ENCODE data around the gene CRIP1.

CRIP1 gene

DNA sequence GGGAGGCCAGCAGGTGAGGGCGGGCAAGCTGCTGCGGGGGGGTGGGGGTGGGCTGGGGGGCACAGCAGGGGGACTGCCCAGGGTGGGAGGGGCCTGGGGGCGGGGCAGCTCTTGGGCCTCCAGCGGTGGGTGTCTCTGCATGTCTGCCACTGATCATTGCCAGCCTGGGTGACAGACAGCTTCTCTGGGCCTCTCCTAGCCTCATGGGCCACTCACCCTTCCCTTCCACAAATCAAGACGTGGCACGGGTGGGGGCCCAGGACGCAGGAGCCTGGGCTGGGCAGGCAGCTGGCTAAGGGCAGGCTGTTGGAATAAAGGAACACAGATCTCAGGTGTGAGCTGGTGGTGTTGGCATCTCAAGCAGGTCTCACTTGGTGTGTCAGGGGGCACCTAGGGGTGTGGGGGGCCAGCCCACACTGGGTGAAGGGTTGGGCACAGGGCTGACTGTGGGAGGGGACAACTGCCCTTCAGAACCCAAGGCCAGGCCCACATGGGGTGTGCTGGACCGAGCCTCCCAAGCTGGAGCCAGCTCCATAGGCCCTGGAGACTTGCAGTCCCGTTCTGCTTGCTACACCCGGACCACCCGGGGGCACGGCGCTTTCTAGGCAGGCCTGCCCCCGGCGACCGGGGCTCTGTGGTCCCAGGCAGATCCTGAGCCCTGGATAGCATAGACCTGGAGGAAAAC lies 7.4 kb downstream of the CRIP1 start:
- H4K20me1 ChIP-seq (ENCODE audit: insufficient read depth, low read length, poor library complexity, severe bottlenecking): peaks cover 16% of the 10 kb centered on the region
- H2AFZ ChIP-seq (ENCODE audit: low read length): no peak overlapping the region
- peaks cover 20% of the 10 kb centered on the region for H3K79me2 ChIP-seq (ENCODE audit: insufficient read depth, low read length)
- H3F3A ChIP-seq (ENCODE audit: low read depth): no peaks in the 10 kb centered on the region
- no peaks in the 10 kb centered on the region for H3K27me3 ChIP-seq (ENCODE audit: insufficient read depth, low read length, poor library complexity, severe bottlenecking)
- TF ChIP-seq, protein P1, sequence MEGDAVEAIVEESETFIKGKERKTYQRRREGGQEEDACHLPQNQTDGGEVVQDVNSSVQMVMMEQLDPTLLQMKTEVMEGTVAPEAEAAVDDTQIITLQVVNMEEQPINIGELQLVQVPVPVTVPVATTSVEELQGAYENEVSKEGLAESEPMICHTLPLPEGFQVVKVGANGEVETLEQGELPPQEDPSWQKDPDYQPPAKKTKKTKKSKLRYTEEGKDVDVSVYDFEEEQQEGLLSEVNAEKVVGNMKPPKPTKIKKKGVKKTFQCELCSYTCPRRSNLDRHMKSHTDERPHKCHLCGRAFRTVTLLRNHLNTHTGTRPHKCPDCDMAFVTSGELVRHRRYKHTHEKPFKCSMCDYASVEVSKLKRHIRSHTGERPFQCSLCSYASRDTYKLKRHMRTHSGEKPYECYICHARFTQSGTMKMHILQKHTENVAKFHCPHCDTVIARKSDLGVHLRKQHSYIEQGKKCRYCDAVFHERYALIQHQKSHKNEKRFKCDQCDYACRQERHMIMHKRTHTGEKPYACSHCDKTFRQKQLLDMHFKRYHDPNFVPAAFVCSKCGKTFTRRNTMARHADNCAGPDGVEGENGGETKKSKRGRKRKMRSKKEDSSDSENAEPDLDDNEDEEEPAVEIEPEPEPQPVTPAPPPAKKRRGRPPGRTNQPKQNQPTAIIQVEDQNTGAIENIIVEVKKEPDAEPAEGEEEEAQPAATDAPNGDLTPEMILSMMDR (conservative IDR thresholded peaks at IDR 0.05; ENCODE audit: low read length): no peak
- TF ChIP-seq EZH2phosphoT487 (IDR thresholded peaks at IDR 0.05; ENCODE audit: borderline replicate concordance): no peak
- no peak overlapping the region for H3K9ac ChIP-seq (ENCODE audit: low read depth, low read length, poor library complexity, severe bottlenecking)
- H3K4me1 ChIP-seq (ENCODE audit: insufficient read depth, low read length, poor library complexity, severe bottlenecking): peaks cover 17% of the 10 kb centered on the region
- no peak overlapping the region for H3K4me2 ChIP-seq (ENCODE audit: low read depth, low read length, poor library complexity, severe bottlenecking)
- H3K36me3 ChIP-seq (ENCODE audit: insufficient read depth, low read length): no peaks in the 10 kb centered on the region
- no peaks in the 10 kb centered on the region for H3K9me3 ChIP-seq (ENCODE audit: insufficient read depth, low read depth, low read length)
- H3K9me2 ChIP-seq (replicated peaks; ENCODE audit: low read depth, low read length): no peaks in the 10 kb centered on the region
- H3K4me3 ChIP-seq (ENCODE audit: low read length, poor library complexity, severe bottlenecking): no peak overlapping the region

DNA sequence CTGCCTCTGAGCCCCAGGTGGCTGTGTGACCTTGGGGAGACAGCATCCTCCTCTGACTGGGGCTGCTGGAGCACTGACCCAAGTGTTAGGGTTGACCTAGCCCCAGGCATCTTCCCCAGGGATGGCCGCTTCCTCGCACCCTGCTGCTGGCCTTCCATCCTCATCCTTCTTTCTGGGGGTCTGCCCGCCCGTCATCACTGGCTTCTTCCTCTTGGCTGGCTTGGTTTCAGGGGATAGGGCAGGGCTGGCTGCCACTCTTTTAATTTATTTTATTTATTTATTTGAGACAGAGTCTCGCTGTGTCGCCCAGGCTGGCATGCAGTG lies 7.9 kb downstream of the CRIP1 start:
- H3K4me1 ChIP-seq (ENCODE audit: insufficient read depth, low read length, poor library complexity, severe bottlenecking): peaks cover 12% of the 10 kb centered on the region
- no peak for TF ChIP-seq EZH2phosphoT487 (IDR thresholded peaks at IDR 0.05; ENCODE audit: borderline replicate concordance)
- TF ChIP-seq, protein P1 (conservative IDR thresholded peaks at IDR 0.05; ENCODE audit: low read length): no peak
- H3K9me2 ChIP-seq (replicated peaks; ENCODE audit: low read depth, low read length): no peaks in the 10 kb centered on the region
- no peak overlapping the region for H3K4me2 ChIP-seq (ENCODE audit: low read depth, low read length, poor library complexity, severe bottlenecking)
- H4K20me1 ChIP-seq (ENCODE audit: insufficient read depth, low read length, poor library complexity, severe bottlenecking): peaks cover 16% of the 10 kb centered on the region
- H3K9me3 ChIP-seq (ENCODE audit: insufficient read depth, low read depth, low read length): no peaks in the 10 kb centered on the region
- no peak overlapping the region for H3K4me3 ChIP-seq (ENCODE audit: low read length, poor library complexity, severe bottlenecking)
- peaks cover 20% of the 10 kb centered on the region for H3K79me2 ChIP-seq (ENCODE audit: insufficient read depth, low read length)
- H3F3A ChIP-seq (ENCODE audit: low read depth): no peaks in the 10 kb centered on the region
- H3K36me3 ChIP-seq (ENCODE audit: insufficient read depth, low read length): no peaks in the 10 kb centered on the region
- H3K27me3 ChIP-seq (ENCODE audit: insufficient read depth, low read length, poor library complexity, severe bottlenecking): no peaks in the 10 kb centered on the region
- H2AFZ ChIP-seq (ENCODE audit: low read length): no peak overlapping the region
- H3K9ac ChIP-seq (ENCODE audit: low read depth, low read length, poor library complexity, severe bottlenecking): no peak overlapping the region

DNA sequence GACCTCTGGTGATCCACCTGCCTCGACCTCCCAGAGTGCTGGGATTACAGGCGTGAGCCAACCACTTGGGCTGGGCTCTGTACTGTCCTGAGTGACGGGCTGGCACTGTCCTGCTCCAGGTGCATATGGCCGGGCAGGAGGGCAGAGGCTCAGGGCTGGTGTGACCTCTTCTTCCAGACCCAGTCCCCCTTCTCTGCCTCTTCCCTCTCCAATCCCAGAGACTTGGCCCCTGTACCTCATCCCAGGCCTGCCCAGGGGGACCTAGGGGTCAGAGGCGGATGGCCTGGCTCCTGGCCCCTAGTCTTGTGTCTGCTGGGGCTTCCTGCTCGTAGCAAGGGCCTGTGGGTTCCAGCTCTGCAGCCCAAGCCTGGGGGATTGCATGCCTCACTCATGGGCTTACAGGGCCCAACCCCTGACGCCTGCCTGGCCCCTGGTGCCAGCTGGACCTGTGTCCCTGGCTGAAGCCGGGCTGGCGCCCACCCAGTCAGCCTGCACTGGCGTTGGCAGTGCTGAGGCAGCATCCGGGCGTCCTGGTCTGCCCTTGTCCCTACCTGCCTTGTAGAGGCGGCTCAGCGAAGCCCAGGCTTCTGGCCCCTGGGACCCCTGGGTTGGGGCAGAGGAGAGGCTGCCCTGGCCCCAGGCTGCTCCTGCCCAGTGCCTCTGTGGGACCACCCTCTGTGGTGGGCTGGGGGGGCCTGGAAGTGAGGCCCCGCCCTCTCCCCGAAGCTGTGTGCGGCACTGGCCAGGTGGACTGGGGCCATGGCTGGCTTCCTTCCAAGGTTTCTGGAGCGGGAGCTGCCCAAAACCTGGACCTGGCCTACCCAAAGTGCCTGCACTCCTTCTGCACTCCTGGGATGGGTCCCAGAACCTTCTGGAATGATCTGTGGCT lies 8.7 kb downstream of the CRIP1 start:
- H4K20me1 ChIP-seq (ENCODE audit: insufficient read depth, low read length, poor library complexity, severe bottlenecking): peaks cover 16% of the 10 kb centered on the region
- H3K79me2 ChIP-seq (ENCODE audit: insufficient read depth, low read length): peaks cover 20% of the 10 kb centered on the region
- H3K4me2 ChIP-seq (ENCODE audit: low read depth, low read length, poor library complexity, severe bottlenecking): no peak overlapping the region
- no peak overlapping the region for H3K9ac ChIP-seq (ENCODE audit: low read depth, low read length, poor library complexity, severe bottlenecking)
- H3K4me1 ChIP-seq (ENCODE audit: insufficient read depth, low read length, poor library complexity, severe bottlenecking): peaks cover 12% of the 10 kb centered on the region
- H3K9me2 ChIP-seq (replicated peaks; ENCODE audit: low read depth, low read length): no peaks in the 10 kb centered on the region
- no peak overlapping the region for H2AFZ ChIP-seq (ENCODE audit: low read length)
- no peaks in the 10 kb centered on the region for H3F3A ChIP-seq (ENCODE audit: low read depth)
- no peaks in the 10 kb centered on the region for H3K36me3 ChIP-seq (ENCODE audit: insufficient read depth, low read length)
- no peaks in the 10 kb centered on the region for H3K9me3 ChIP-seq (ENCODE audit: insufficient read depth, low read depth, low read length)
- no peak overlapping the region for H3K4me3 ChIP-seq (ENCODE audit: low read length, poor library complexity, severe bottlenecking)
- no peaks in the 10 kb centered on the region for H3K27me3 ChIP-seq (ENCODE audit: insufficient read depth, low read length, poor library complexity, severe bottlenecking)
- TF ChIP-seq, protein P1 (conservative IDR thresholded peaks at IDR 0.05; ENCODE audit: low read length): no peak
- no peak for TF ChIP-seq EZH2phosphoT487 (IDR thresholded peaks at IDR 0.05; ENCODE audit: borderline replicate concordance)
